HG02973 (cell line): Measurements from ENCODE around the gene FAM171A2.

Experiments used
- ATAC-seq: cut with Tn5 transposase; IDR thresholded peaks from one replicate; pipeline ENCODE4 v1.9.1; 2021; ENCODE audit warnings: moderate library complexity; ENCODE audit not compliant: unreplicated experiment

Gene FAM171A2

GRCh38 chr17:44307387-44308186 is 56.1 kb downstream of the FAM171A2 start:
- no peak for ATAC-seq

GRCh38 chr17:44304651-44305050 is 59.0 kb downstream of the FAM171A2 start:
- ATAC-seq, result no peak
